Esophagus muscularis mucosa (tissue), 4 donors: ENCODE data around the gene MAMDC4. TPM values are rescaled to one million over a fixed set of nuclear protein-coding genes. Genes with fewer than 3 reads are reported as not detected.
"Not testable (repeated sequence)": the region's sequence is repeated elsewhere in the genome, so short reads cannot be mapped to it uniquely, and the experiment has no call there.

Experiments used
- DNase-seq: peaks from one replicate; pipeline ENCODE4 v3.0.0-alpha.2; 2017; ENCODE audit errors: extremely low spot score
- H3K27ac ChIP-seq, 4 donors: fragments of 200-600 bp; sonication (generic); replicated peaks in 1 of 4; 1 replicate in 3 of 4; 2 replicates in 1 of 4; pipeline ENCODE4 v1.5.1; 2016 to 2019; ENCODE audit warnings: mild to moderate bottlenecking in 1 of 4
- H3K27me3 ChIP-seq, 4 donors: fragments of 200-600 bp; sonication (generic); one replicate each; pipeline versions ENCODE4 v1.5.1 to v1.6.0; 2016 to 2019
- H3K36me3 ChIP-seq, 4 donors: fragments of 200-600 bp; sonication (generic); one replicate each; pipeline ENCODE4 v1.5.1; 2016 to 2019
- H3K4me1 ChIP-seq, 4 donors: fragments of 200-600 bp; sonication (generic); one replicate each; pipeline ENCODE4 v1.5.1; 2016 to 2019
- H3K4me3 ChIP-seq, 4 donors: fragments of 200-600 bp; sonication (generic); 1 replicate in 2 of 4; 2 replicates in 2 of 4; pipeline ENCODE4 v1.5.1; 2016 to 2019; ENCODE audit warnings: mild to moderate bottlenecking in 4 of 4, moderate library complexity in 1 of 4
- H3K9me3 ChIP-seq, 4 donors: fragments of 200-600 bp; sonication (generic); 1 replicate in 3 of 4; 2 replicates in 1 of 4; pipeline ENCODE4 v1.5.1; 2016 to 2019
- EP300 ChIP-seq: sonication (generic); formaldehyde crosslinking; IDR thresholded peaks from one replicate; pipeline ENCODE4 v1.6.1; 2017; ENCODE audit warnings: antibody characterized with exemption
- POLR2A ChIP-seq: fragments of 450-650 bp; IDR thresholded peaks from one replicate; pipeline ENCODE4 v1.6.1; 2017; ENCODE audit warnings: antibody characterized with exemption, moderate library complexity, mild to moderate bottlenecking, low read depth
- POLR2AphosphoS5 ChIP-seq, 2 donors: sonication (generic); formaldehyde crosslinking; IDR thresholded peaks; one replicate each; pipeline ENCODE4 v1.6.1; 2017; ENCODE audit warnings: antibody characterized with exemption in 2 of 2
- WGBS: methylation state at CpG from one replicate; pipeline ENCODE4 v1.1.5; 2018; 5-methylcytosine and 5-hydroxymethylcytosine counted together
- intact Hi-C: fragments of 100-400 bp; cut with DNase I; formaldehyde crosslinking; loops from one replicate; pipeline ENCODE4 v1.15.1; 2023
- total RNA-seq, 4 donors: library from RNA; depleted of rRNA; stranded (reverse); fragments of >200 nt; gene quantifications; one replicate each; pipeline versions ENCODE4 v1.1.0 to v1.2.1, GENCODE V29; 2016
- TF ChIP-seq, protein P1 (sequence below), 3 experiments: fragments of 200-600 bp in 2 of 3; fragments of 450-650 bp in 1 of 3; sonication (generic) in 2 of 3; IDR thresholded peaks; one replicate each; pipeline ENCODE4 v1.5.1; 2017 to 2019; ENCODE audit warnings: antibody characterized with exemption in 3 of 3, mild to moderate bottlenecking in 2 of 3, moderate library complexity in 1 of 3

Gene MAMDC4
- total RNA-seq, 4 donors from 2014 or later, result 1.7 to 4.7 (median 2.1) TPM

DNA sequence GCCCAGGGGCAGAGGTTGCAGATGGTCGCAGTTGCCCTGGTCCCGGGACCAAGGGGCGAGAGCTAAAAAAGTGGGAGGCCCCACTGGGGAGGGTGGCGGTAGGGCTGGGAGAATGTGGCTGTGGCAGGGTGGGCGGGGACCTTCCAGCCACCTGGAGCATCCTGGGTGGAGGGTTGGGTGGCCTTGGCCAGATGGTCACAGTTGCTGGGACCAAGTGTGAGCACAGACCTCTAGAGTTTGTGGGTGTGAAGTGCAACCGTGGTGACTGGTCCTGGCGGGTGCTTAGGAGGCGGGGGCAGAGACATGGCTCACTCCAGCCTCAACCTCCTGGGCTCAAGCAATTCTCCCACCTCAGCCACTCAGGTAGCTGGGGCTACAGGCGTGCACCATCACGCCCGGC lies 28.5 kb downstream of the MAMDC4 start:
- peaks cover 0 to 4% (median 0%) of the 10 kb centered on the region in 4 donors for H3K27me3 ChIP-seq
- no peak overlapping the region for H3K27ac ChIP-seq
- H3K4me1 ChIP-seq, result peaks cover 16 to 26% (median 23%) of the 10 kb centered on the region in 4 donors
- no peaks in the 10 kb centered on the region for H3K36me3 ChIP-seq
- no peak for TF ChIP-seq POLR2A
- no peak for DNase-seq
- 78% methylated on average over 11 of the region's 11 CpGs for WGBS
- H3K9me3 ChIP-seq, result no peaks in the 10 kb centered on the region
- intact Hi-C loops, result no loop called here
- no peak overlapping the region for H3K4me3 ChIP-seq

DNA sequence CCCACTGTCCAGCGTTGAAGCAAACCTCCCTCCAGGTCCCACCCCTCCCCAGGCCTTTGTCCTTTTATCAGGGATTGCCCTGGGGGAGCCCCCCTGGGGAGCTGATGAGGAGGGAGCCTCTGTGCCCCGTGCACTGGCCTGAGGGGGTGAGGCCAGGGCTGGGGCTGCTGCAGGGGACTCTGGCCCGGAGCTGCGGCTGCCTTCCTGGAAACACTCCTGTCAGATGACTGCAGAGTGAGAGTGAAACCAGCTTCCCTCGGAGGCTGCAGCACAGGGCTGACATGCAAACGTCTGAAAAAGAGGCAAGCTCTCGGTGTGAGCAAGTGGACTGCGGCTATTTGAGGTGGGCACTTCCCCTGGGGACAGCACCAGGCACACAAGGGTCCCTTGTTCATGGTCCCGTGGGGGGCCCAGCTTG lies 29.6 kb downstream of the MAMDC4 start:
- no peaks in the 10 kb centered on the region for H3K9me3 ChIP-seq
- H3K27me3 ChIP-seq, result peaks cover 0 to 4% (median 0%) of the 10 kb centered on the region in 4 donors
- peak overlapping the region in 1 of 4 donors; percentile 22 for H3K27ac ChIP-seq
- WGBS, result 43% methylated on average over 1 of the region's 9 CpGs
- no peak for TF ChIP-seq EP300
- no peak for TF ChIP-seq POLR2AphosphoS5 (IDR thresholded peaks at IDR 0.05)
- no peak for TF ChIP-seq POLR2A
- TF ChIP-seq, protein P1, sequence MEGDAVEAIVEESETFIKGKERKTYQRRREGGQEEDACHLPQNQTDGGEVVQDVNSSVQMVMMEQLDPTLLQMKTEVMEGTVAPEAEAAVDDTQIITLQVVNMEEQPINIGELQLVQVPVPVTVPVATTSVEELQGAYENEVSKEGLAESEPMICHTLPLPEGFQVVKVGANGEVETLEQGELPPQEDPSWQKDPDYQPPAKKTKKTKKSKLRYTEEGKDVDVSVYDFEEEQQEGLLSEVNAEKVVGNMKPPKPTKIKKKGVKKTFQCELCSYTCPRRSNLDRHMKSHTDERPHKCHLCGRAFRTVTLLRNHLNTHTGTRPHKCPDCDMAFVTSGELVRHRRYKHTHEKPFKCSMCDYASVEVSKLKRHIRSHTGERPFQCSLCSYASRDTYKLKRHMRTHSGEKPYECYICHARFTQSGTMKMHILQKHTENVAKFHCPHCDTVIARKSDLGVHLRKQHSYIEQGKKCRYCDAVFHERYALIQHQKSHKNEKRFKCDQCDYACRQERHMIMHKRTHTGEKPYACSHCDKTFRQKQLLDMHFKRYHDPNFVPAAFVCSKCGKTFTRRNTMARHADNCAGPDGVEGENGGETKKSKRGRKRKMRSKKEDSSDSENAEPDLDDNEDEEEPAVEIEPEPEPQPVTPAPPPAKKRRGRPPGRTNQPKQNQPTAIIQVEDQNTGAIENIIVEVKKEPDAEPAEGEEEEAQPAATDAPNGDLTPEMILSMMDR (IDR thresholded peaks at IDR 0.05), result no peak
- H3K36me3 ChIP-seq, result no peaks in the 10 kb centered on the region
- H3K4me3 ChIP-seq, result peak overlapping the region in 3 of 4 donors; percentile 23 to 27 (median 24)
- DNase-seq, result no peak
- intact Hi-C loops, result no loop called here
- peaks cover 19 to 31% (median 27%) of the 10 kb centered on the region in 4 donors for H3K4me1 ChIP-seq

DNA sequence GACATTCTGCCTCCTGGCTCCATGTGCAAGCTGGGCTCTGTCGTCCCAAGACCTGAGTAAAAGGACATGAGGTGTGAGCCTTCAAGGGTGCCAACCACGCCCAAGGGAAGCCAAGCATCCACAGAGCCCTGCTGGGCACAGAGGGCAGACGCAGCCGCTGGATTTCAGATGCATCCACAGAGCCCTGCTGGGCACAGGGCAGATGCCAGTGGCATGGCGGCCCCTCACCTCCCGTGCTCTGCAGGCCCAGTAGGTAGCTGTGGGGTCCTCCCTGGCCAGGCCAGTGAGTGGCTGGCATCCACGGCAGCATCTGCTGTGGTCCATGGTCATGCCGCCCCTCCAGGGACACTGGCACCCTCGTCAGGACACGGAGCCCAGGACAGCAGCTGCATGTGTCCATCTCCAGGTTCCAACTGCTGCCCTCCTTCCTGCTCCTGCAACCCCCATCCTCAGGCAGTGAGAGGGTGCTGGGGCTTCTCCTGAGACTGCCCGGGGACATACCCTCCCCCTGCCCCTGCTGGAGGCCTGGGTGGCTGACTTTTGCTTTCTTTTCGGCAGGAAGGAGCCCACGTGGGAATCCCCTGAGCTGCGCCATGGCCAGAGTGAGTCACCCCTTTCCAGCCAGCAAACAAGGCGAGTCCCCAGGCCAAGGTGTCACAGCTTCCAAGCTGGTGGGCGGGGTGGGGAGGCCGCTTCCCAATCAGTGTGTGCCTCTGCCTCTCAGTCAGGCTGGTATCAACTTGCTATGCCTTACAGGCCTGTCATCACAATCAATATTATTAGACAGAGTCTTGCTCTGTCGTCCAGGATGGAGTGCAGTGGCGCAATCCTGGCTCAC lies 30.2 kb downstream of the MAMDC4 start:
- H3K27me3 ChIP-seq, result peaks cover 0 to 4% (median 0%) of the 10 kb centered on the region in 4 donors
- H3K27ac ChIP-seq, result peak overlapping the region in 3 of 4 donors; percentile 30 to 35 (median 34)
- TF ChIP-seq, protein P1 (IDR thresholded peaks at IDR 0.05), result no peak
- TF ChIP-seq POLR2AphosphoS5 (IDR thresholded peaks at IDR 0.05) (no peak), EP300 (no peak), POLR2A (no peak)
- no peaks in the 10 kb centered on the region for H3K9me3 ChIP-seq
- WGBS, result 62% methylated on average over 3 of the region's 19 CpGs
- H3K4me3 ChIP-seq, result peak overlapping the region in 3 of 4 donors; percentile 23 to 27 (median 24)
- H3K36me3 ChIP-seq, result no peaks in the 10 kb centered on the region
- intact Hi-C loops, result no loop called here
- H3K4me1 ChIP-seq, result peaks cover 24 to 37% (median 33%) of the 10 kb centered on the region in 4 donors
- no peak for DNase-seq

DNA sequence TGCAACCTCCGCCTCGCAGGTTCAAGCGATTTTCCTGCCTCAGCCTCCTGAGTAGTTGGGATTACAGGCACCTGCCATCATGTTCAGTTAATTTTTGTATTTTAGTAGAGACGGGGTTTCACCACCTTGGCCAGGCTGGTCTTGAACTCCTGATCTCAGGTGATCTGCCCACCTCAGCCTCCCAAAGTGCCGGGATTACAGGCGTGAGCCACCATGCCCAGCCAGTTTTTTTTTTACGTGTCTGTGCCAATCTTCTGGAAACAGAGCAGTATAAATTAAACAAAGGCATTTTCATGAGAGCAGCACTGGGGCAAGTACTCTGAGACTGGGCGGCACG lies 30.8 kb downstream of the MAMDC4 start:
- H3K9me3 ChIP-seq, intact Hi-C loops, H3K36me3 ChIP-seq, H3K4me3 ChIP-seq, H3K27me3 ChIP-seq, DNase-seq: not testable (repeated sequence)
- WGBS, result 83% methylated on average over 9 of the region's 9 CpGs
- Histone ChIP-seq H3K27ac (peak overlapping the region in 2 of 4 donors; percentile 30 to 35), H3K4me1 (peaks cover 28 to 43% (median 39%) of the 10 kb centered on the region in 4 donors)

DNA sequence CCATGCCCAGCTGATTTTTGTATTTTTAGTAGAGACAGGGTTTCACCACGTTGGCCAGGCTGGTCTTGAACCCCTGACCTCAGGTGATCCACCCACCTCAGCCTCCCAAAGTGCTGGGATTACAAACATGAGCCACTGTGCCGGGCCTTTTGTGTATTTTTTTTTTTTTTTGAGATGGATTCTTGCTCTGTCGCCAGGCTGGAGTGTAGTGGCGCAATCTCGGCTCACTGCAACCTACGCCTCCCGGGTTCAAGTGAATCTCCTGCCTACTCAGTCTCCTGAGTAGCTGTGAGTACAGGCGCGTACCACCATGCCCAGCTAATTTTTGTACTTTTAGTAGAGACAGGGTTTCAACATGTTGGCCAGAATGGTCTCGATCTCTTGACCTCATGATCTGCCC lies 31.5 kb downstream of the MAMDC4 start:
- H3K4me3 ChIP-seq, H3K27ac ChIP-seq, H3K36me3 ChIP-seq, DNase-seq, H3K27me3 ChIP-seq, H3K9me3 ChIP-seq, intact Hi-C loops: not testable (repeated sequence)
- peaks cover 30 to 44% (median 41%) of the 10 kb centered on the region in 4 donors for H3K4me1 ChIP-seq
- WGBS, result 91% methylated on average over 10 of the region's 10 CpGs

DNA sequence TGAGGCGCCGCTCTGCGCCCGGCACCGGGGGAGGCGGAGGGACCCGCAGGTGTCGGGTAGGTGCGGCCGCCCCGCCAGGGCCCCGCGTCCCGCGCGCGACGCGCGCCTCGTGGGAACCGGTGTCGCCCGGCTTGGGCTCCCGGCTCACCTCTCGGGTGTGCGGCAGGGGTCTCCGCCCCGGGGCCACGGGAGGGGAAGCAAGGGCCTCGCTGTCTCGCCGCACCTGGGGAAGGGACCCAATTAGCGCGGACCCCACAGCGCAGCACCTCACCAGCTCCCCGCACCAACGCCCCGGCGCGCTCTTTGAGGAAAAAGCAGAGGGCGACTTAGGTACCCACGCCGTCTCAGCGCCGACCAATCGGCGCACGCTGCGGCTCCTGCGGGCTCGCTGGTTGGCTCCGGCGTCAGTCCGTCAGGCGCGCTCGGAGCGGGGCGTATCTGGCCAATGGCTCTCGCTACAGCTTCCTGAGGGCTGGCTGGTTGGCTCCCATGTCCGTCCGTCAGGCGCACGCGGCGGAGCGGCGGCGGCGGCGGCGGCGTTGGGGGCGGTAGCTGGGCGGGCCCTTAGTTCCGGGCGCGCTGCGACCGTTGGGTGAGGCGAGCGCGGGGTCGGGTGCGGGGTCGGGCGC lies 33.9 kb downstream of the MAMDC4 start, which contains the start of gene TRAF2:
TSS of gene TRAF2 (plus strand) at position 567 of the 629 bp plus-strand sequence. CDS start 12,225 bp downstream, outside the sequence.
- Histone ChIP-seq H3K27me3 (no peaks in the 10 kb centered on the region), H3K36me3 (peaks cover 0 to 15% (median 9%) of the 10 kb centered on the region in 4 donors), H3K4me3 (peak within 1 kb of the TSS; percentile 76 to 97 (median 84)), H3K27ac (peak within 1 kb of the TSS; percentile 73 to 86 (median 84)), H3K4me1 (peaks cover 30 to 44% (median 41%) of the 10 kb centered on the region in 4 donors), H3K9me3 (no peaks in the 10 kb centered on the region)
- WGBS, result 2% methylated on average over 10 of the region's 88 CpGs
- intact Hi-C loops, result no loop called here
- peak; percentile 99 for DNase-seq
- TF ChIP-seq POLR2AphosphoS5 (IDR thresholded peaks at IDR 0.05), result peak; percentile 39 to 72
- TF ChIP-seq, protein P1 (IDR thresholded peaks at IDR 0.05), result peak in 1 of 3 experiments; percentile 12
- no peak for TF ChIP-seq POLR2A
- no peak for TF ChIP-seq EP300
